HL-60 (cell line): ENCODE data around the gene ARAF.

Source experiments
- DNase-seq, 2 experiments: peaks; one replicate each; pipeline ENCODE4 v3.0.0-alpha.2; 2010 to 2020; ENCODE audit warnings: low read depth in 1 of 2, low spot score in 1 of 2
- H3K27ac ChIP-seq: fragments of 250-450 bp; sonication (Bioruptor Pico); replicated peaks from 2 replicates; pipeline ENCODE4 v1.5.1; 2020; ENCODE audit warnings: mild to moderate bottlenecking, moderate library complexity
- H3K27me3 ChIP-seq: fragments of 250-450 bp; sonication (Bioruptor Pico); 2 replicates; pipeline ENCODE4 v1.5.1; 2021; ENCODE audit warnings: mild to moderate bottlenecking, moderate library complexity; ENCODE audit not compliant: insufficient read depth, poor library complexity, severe bottlenecking
- H3K4me3 ChIP-seq: replicated peaks from 2 replicates; pipeline ENCODE4 v1.5.1; 2011; ENCODE audit warnings: mild to moderate bottlenecking, control low read depth, low read length; ENCODE audit not compliant: insufficient read depth
- CTCF ChIP-seq: IDR thresholded peaks from one replicate; pipeline ENCODE4 v1.5.1; 2011; ENCODE audit warnings: low read length, control low read depth, inconsistent platforms; ENCODE audit not compliant: insufficient read depth
- GABPA ChIP-seq: IDR thresholded peaks from 2 replicates; pipeline ENCODE4 v1.6.1; 2012; ENCODE audit warnings: low read depth
- POLR2AphosphoS5 ChIP-seq: IDR thresholded peaks from 2 replicates; pipeline ENCODE4 v1.6.1; 2012; ENCODE audit warnings: low read depth
- REST ChIP-seq: IDR thresholded peaks from 2 replicates; pipeline ENCODE4 v1.6.1; 2012; ENCODE audit warnings: low read depth; ENCODE audit not compliant: insufficient replicate concordance
- SPI1 ChIP-seq: IDR thresholded peaks from 2 replicates; pipeline ENCODE4 v1.6.1; 2012; ENCODE audit warnings: low read depth, mild to moderate bottlenecking, borderline replicate concordance

The ARAF gene

GRCh38 chrX:47586043-47586787, 25.2 kb downstream of the ARAF start:
- H3K4me3 ChIP-seq: no peak overlapping the region
- H3K27ac ChIP-seq: no peak overlapping the region

GRCh38 chrX:47587091-47587891, 26.3 kb downstream of the ARAF start:
- DNase-seq: no peak
- no peak for TF ChIP-seq CTCF
- TF ChIP-seq POLR2AphosphoS5: no peak
- no peak for TF ChIP-seq SPI1
- no peak for TF ChIP-seq GABPA
- TF ChIP-seq REST: no peak
- H3K4me3 ChIP-seq: no peak overlapping the region

More at GRCh38 chrX:47586043-47586787, 25.2 kb downstream of the ARAF start:
- no peaks in the 10 kb centered on the region for H3K27me3 ChIP-seq
- TF ChIP-seq CTCF (no peak), POLR2AphosphoS5 (no peak), GABPA (no peak), SPI1 (no peak), REST (no peak)
- no peak for DNase-seq

GRCh38 chrX:47587906-47588735, 27.1 kb downstream of the ARAF start:
- H3K27ac ChIP-seq: no peak overlapping the region
- no peak for TF ChIP-seq POLR2AphosphoS5
- TF ChIP-seq SPI1: no peak
- TF ChIP-seq REST: no peak
- no peak for TF ChIP-seq CTCF
- no peak for TF ChIP-seq GABPA
- no peaks in the 10 kb centered on the region for H3K27me3 ChIP-seq
- no peak for DNase-seq
- no peak overlapping the region for H3K4me3 ChIP-seq

More at GRCh38 chrX:47587091-47587891, 26.3 kb downstream of the ARAF start:
- Histone ChIP-seq H3K27ac (no peak overlapping the region), H3K27me3 (no peaks in the 10 kb centered on the region)
